ENCODE data around the gene RSPO3.
"Not testable (repeated sequence)": the region's sequence is repeated elsewhere in the genome, so short reads cannot be mapped to it uniquely, and the experiment has no call there.

RSPO3 gene

DNA sequence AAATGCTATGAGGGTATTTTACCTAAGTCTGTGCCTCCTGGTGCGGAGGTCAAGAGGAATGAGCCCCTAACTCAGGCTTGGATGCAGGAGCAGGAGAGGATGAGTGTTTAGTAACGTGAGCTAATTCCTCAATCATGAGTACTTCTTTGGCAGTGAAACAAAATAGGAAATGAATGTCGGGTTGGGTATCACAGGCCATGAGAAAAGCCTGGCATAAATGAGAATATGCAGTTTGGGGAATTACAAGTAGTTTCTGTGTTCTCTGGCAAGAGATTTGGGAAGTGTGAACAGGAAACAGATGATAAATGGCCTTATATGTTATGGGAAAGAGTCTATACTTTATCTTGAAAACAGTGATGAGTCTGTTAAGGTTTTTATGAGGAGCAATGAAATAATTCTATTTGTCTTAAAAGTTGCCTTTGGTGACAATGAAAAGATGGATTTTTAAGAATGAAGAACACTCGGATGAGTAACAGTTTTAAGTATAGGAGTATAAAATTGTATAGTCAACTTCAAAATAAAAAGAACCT, 89.2 kb downstream of the RSPO3 start:
- DNase-seq = no peak

DNA sequence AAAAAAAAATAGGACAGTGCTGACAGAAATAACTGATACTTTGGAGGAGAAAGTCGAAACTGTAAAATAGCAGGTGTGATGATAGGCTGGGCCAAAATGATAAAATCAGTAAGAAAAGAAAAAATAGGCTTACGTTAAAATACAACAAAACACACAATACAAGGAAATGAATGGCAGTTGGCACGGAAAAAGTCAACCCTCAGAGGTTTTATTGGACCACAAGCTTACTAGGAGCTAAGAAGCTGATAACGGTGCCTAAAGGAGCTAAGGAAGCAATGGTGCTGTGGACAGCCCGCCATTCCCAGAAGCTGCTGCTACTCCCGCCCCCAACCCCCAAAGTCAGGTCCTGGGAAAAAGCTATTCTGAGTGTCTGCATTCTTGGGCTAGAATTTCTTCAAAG, 92.3 kb downstream of the RSPO3 start:
- DNase-seq = no peak

DNA sequence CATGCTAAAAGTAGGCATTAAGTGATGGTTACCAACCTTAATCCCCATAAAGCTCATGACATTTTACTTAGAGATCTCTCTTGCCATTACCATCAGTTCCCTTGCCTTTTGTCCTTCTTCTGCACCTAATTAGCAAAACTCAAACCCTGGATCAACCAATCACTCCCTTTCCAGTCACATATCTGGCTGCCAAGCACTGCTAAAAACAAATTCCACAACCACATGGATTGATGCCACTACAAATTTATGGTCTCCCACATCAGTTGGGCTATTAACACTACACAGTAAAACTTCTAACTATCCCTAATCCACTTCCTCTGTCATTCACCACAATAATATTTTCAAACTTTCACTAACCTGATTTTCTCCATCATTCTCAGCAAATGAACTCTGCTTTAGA, 93.9 kb downstream of the RSPO3 start:
- no peak for DNase-seq

DNA sequence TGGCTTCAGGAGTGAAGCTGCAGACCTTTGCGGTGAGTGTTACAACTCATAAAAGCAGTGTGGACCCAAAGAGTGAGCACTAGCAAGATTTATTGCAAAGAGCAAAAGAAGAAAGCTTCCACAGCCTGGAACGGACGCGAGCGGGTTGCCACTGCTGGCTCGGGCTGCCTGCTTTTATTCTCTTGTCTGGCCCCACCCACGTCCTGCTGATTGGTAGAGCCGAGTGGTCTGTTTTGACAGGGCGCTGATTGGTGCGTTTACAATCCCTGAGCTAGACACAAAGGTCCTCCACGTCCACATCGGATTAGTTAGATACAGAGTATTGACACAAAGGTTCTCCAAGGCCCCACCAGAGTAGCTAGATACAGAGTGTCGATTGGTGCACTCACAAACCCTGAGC, 95.6 kb downstream of the RSPO3 start:
- DNase-seq = not testable (repeated sequence)

DNA sequence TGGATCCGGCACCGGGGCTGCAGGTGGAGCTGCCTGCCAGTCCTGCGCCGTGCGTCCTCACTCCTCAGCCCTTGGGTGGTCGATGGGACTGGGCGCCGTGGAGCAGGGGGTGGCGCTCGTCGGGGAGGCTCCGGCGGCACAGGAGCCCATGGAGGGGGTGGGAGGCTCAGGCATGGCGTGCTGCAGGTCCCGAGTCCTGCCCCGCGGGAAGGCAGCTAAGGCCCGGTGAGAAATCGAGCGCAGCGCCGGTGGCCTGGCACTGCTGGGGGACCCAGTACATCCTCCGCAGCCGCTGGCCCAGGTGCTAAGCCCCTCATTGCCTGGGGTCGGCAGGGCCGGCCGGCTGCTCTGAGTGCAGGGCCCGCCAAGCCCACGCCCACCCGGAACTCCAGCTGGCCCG, 96.1 kb downstream of the RSPO3 start:
- DNase-seq = not testable (repeated sequence)

DNA sequence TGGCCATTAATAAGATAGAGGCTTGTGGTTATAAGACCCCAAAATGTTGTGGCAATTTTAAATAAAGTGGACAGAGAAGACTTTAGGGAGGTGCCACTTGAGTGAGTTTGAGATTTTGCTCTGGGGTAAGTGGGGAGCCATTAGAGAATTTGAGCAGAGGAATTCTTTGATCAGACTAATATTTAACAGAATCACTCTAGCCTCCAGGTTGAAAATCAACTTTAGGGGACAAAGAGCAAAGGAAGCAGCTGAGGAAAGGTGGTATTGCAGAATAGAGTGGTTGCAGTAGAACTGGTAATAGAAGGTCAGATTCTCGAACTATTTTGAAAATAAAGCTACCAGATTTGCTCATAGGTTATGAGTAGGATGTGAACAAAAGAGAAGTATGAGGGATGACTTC, 97.5 kb downstream of the RSPO3 start:
- DNase-seq = no peak

DNA sequence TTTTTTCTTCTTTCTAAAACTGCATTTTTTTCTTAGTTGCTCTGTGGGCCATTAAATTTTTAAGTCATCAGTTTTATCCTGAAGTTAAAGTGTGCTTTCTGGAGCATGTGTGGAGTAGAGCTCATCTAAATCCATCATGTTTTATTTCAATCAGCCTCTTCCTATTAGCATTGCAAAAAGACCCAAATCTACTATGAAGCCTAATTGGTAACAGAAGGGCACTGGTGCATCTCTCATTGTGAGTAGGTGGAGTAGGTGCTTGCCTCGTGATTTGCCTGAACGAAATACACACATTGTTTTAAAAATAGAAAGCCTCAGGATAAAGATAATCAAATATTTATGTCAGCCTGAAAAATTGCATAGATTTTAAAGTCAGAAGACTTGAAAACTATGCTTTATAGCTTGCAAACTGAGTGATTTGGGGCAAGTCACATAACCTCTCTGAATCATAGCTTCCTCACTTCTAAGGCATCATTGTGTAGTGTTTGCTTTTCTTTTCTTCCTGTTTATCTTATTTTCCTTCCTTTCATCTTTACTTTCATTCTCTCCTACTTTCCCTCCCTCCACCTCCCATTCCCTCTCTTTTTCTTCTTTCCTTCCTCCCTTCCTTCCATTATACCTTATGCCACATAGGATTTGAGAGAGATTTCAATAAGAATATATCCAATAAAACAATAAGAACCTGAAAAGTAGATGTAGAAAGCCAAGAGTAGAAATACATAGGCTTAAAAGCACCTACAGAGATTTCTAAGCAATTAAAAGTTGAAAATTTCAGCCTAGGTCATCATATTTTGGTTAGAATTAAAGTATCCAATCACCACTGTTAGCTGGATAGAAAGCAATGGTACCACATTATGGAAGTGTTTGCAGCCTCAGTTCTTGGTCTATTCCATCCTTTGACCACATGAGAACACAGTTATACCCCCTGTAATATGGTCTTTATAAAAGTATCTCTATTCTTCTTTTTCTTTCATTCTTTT, 98.6 kb downstream of the RSPO3 start:
- DNase-seq = no peak

DNA sequence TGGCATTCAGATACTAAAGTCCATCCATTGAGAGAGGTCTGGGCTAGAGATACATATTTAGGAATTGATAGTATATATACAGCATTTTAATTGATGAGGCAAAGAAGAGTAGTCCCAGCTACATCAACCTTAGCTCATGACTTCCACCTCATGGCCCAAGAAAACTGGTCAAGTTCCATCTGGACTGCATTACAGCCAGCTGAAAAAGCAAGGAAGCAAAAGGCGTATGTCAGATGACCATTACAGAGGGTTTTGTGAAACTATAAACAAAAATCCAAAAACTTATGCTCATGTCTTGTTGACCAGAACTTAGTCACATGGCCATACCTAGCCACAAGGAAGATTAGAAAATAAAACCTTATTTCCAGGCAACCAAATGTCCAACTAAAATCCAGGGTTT, 101.4 kb downstream of the RSPO3 start:
- no peak for DNase-seq

DNA sequence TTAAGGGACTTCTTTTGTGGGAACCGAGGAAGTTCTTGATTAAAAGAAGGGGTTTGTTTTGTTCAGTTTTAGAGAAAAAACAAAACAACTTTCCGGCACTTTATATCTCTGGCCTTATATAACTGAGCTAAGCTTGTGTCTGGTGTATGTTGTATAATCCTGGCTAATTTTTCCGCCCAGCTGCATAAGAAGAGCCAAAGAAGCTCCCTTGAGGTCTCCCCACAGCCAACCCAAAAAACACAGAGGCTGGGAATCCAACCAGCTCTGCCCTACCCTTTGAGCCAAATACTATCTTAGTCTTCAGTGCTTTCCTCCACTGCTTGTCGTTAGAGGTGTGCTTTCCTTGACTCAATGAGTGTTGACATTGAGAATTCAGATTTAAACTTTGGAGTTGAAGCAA, 102.7 kb downstream of the RSPO3 start:
- DNase-seq = no peak

DNA sequence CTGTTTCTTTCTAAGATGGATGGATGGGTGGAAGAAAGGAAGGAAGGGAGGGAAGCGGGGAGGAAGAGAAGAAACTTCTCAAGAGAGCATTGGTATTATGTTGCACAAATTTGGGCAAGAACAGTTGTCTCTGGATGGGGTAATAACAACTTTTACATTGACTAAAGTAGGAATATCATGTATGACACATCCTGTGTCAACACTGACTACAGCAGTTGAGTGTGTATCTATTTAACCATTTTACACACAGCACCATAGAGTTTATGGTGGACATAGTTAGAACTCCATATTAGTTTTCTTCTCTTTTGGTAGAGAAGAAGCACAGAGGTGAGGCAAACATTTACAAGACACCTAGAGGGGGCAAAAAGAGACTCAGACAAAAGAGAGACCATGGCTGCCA, 103.9 kb downstream of the RSPO3 start:
- DNase-seq = no peak

DNA sequence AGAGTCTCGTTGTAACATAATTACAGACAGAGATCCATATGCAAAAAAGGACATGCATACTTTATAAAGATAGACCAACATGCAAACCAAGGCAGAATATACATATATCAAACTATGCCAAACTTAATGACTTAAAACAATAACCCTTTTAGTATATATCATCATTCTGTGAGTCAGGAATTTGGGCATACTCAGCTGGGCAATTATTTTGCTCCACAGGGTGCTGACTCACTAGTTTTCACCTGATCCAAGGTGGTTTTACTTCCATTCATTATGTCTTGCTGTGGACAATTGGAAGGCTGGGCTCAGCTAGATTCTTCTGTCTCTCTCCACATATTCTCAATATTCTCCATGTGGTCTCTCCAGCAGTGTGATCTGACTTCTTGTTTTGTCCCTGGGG, 107.0 kb downstream of the RSPO3 start:
- DNase-seq = no peak

DNA sequence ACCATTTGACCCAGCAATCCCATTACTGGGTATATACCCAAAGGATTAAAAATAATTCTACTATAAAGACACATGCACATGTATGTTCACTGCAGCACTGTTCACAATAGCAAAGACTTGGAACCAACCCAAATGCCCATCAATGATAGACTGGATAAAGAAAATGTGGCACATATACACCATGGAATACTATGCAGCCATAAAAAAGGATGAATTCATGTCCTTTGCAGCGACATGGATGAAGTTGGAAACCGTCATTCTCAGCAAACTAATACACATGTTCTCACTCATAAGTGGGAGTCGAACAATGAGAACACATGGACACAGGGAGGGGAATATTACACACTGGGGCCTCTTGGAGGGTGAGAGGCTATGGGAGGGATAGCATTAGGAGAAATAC, 115.3 kb downstream of the RSPO3 start:
- not testable (repeated sequence) for DNase-seq

DNA sequence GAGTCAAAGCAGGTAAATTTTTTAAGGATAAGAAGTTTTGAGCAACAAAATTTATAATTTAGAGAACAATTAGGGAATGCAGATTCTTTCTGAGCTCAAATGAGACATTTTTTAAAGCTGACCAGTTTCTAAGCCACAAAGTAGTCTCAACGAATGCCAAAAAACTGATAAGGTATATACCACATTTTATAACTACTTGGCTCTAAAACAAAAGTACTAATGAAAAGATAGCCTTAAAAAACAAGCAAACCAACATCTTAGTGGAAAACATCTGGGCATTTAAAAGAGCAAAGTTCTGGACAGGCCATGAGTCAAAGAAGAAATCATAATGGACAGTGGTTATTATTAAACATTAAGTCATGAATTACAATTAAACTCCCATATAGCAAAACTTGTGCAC, 125.0 kb downstream of the RSPO3 start:
- no peak for DNase-seq

All from NCI-H1930 (cell line).